Measurements from ENCODE around the gene ARHGEF17. TPM values are rescaled to one million over a fixed set of nuclear protein-coding genes. Genes with fewer than 3 reads are reported as not detected.

ARHGEF17 gene
- total and polyA plus RNA-seq, 2 of the 13 experiments (the other 11 are each of a cell fraction or from before 2014, with no cell fraction given) = 10.7 to 28.8 TPM

DNA sequence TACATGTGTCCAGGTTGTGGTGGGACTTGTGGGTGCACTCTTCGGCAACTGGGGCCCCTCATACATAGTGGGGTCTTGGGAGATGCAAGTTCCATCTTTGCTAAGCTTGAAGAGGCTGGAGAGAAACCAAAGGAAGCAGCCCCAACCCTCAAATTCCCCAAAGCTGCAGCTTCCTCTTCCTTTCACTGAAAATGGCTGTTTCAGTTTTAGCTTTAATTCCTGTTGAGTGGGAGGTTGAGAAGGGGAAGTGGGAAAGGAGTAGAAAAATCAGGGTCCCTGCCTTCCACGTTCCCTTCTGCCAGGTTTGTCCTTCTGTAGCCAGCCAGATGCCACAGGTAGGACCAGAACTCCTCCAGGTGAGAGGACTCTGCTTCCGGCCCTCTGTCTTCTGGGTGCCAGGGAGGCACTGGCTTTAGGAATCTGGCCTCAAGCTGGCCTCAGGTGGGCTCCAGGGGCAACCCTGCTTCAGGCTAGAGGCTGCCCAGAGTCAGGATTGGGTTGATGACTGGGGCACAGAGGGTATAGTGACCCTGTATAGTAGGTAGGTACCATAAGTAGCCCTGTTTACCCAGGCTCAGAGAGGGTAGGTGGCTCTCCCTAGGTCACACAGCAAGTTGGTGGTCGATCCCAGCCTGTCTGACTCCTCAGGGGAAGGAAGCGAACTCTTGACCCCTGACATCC, 19.7 kb upstream of the ARHGEF17 start (continued):
- TF ChIP-seq, protein P1, sequence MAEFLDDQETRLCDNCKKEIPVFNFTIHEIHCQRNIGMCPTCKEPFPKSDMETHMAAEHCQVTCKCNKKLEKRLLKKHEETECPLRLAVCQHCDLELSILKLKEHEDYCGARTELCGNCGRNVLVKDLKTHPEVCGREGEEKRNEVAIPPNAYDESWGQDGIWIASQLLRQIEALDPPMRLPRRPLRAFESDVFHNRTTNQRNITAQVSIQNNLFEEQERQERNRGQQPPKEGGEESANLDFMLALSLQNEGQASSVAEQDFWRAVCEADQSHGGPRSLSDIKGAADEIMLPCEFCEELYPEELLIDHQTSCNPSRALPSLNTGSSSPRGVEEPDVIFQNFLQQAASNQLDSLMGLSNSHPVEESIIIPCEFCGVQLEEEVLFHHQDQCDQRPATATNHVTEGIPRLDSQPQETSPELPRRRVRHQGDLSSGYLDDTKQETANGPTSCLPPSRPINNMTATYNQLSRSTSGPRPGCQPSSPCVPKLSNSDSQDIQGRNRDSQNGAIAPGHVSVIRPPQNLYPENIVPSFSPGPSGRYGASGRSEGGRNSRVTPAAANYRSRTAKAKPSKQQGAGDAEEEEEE (CRISPR knock-in tag; IDR thresholded peaks at IDR 0.05; ENCODE audit: borderline replicate concordance) = no peak
- TF ChIP-seq ZNF331 (CRISPR knock-in tag; IDR thresholded peaks at IDR 0.05) (no peak), ZNF556 (CRISPR knock-in tag; IDR thresholded peaks at IDR 0.05; ENCODE audit: borderline replicate concordance) (no peak)

DNA sequence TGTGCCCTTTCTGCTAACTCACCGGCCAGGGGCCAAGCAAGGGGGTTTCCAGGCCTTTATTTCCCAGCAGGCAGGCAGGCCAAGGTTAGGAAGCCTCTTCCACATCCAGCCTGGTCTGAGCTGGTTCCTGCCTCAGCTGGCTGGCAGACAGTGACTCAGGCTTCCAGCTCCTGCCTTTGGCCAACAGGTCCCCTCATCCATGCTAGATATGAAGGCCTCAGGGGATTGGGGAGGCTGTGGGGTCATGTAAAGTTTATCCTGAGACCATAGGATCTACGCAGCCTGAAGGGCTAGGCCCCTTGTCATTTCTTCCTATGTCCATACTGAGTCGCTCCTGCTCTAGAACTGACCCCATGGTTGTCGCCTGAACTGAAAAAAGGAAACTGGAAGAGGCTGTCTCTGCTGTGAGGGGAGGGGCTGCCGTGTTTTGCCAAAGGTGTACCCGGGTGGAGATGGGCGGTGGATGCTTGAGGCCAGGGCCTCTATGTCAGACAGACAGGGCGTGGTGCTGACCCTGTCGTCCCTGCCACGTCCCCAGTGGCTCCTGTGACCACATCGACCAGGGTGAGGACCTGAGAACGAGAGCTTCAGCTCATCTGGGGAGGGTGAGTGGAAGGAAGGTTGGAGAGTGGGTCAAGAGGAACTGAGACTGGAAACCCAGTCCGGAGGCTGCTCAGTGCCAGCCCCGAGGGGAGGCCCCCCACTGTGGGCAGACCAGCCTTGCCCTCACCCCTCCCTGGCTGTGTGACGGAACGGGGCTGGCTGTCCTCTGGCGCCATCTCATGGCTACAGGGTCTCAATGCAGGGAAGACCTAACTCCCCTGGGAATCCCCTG, 19.0 kb upstream of the ARHGEF17 start:
- no peaks in the 10 kb centered on the region for H3K9me3 ChIP-seq (ENCODE audit: low read length)
- DNase-seq (ENCODE audit: low spot score) = peak; percentile 64
- no peaks in the 10 kb centered on the region for H4K20me1 ChIP-seq (ENCODE audit: insufficient read depth, low read length)
- no peaks in the 10 kb centered on the region for H3K79me2 ChIP-seq (ENCODE audit: insufficient read depth, low read length)
- FAIRE-seq = no peak
- ChIA-PET POLR2A (interaction anchor here (1.5 kb wide), 1 partner anchor 18 kb away, joined by 7 read pairs; no protein-coding TSS in a partner anchor), CTCF (ENCODE audit: low intra/inter-chr PET ratio, low total read pairs) (interaction anchor here (2.1 to 3.0 kb wide), 2 partner anchors 47 to 104 kb away, joined by 19 to 28 read pairs; no protein-coding TSS in a partner anchor)
- H2AFZ ChIP-seq (ENCODE audit: low read length) = peak overlapping the region; percentile 75
- no peaks in the 10 kb centered on the region for H3K36me3 ChIP-seq (replicated peaks in 1 of 2; ENCODE audit: control insufficient read depth in 1 of 2, insufficient read depth in 2 of 2, low read length in 2 of 2)
- 3% methylated on average over 12 of the region's 17 CpGs for WGBS (ENCODE audit: low lambda C conversion rate)
- in situ Hi-C loops (cut with HindIII; ENCODE audit: extremely low pct_ligation_motif_present, low pct_unique_long_range_greater_than_20kb) (loop anchor here (5.0 kb wide), 2 partner anchors 47 to 102 kb away; no protein-coding TSS in a partner anchor), intact Hi-C loops (cut with micrococcal nuclease; ENCODE audit: unreplicated experiment) (loop anchor here (1.0 kb wide), 2 partner anchors 47 to 104 kb away; no protein-coding TSS in a partner anchor)
- peak overlapping the region; percentile 96 for H3K4me2 ChIP-seq (ENCODE audit: low read depth, low read length)
- peak; percentile 84 for ATAC-seq
- peaks cover 6 to 43% of the 10 kb centered on the region in 2 experiments; a peak in 4 of 5 replicates for H3K27me3 ChIP-seq (ENCODE audit: control insufficient read depth in 1 of 2, insufficient read depth in 2 of 2, low read length in 2 of 2)
- peak overlapping the region; percentile 55 to 82 (median 64) for H3K4me3 ChIP-seq (replicated peaks in 1 of 3; ENCODE audit: insufficient read depth in 1 of 3, low read depth in 2 of 3, low read length in 3 of 3)
- no TSS peak for BruUV-seq (replicated peaks)
- H3K27ac ChIP-seq (ENCODE audit: extremely low read length, insufficient read depth, low read length) = no peak overlapping the region
- peaks cover 32% of the 10 kb centered on the region for H3K4me1 ChIP-seq (ENCODE audit: insufficient read depth, low read length)
- H3K9ac ChIP-seq (ENCODE audit: insufficient read depth, low read depth, low read length) = peak overlapping the region; percentile 69
- TF ChIP-seq, protein P2, sequence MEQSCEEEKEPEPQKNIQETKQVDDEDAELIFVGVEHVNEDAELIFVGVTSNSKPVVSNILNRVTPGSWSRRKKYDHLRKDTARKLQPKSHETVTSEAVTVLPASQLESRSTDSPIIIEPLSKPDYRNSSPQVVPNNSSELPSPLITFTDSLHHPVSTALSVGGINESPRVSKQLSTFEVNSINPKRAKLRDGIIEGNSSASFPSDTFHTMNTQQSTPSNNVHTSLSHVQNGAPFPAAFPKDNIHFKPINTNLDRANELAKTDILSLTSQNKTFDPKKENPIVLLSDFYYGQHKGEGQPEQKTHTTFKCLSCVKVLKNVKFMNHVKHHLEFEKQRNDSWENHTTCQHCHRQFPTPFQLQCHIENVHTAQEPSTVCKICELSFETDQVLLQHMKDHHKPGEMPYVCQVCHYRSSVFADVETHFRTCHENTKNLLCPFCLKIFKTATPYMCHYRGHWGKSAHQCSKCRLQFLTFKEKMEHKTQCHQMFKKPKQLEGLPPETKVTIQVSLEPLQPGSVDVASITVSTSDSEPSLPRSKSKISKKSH (CRISPR knock-in tag; IDR thresholded peaks at IDR 0.05; ENCODE audit: borderline replicate concordance) = peak; percentile 49; the same call in 1 of the 2 replicates
- TF ChIP-seq POLR2AphosphoS2 (IDR thresholded peaks at IDR 0.05; ENCODE audit: low read depth, low read length) (no peak), ZNF709 (CRISPR knock-in tag; IDR thresholded peaks at IDR 0.05) (0 out of 2 replicates have a peak, but pooled peaks have one; percentile 51), KDM4B (CRISPR knock-in tag; IDR thresholded peaks at IDR 0.05) (0 out of 2 replicates have a peak, but pooled peaks have one; percentile 11), ARNT2 (CRISPR knock-in tag; IDR thresholded peaks at IDR 0.05; ENCODE audit: low read depth) (no peak), BRD4 (CRISPR knock-in tag; IDR thresholded peaks at IDR 0.05) (no peak), TCF7 (IDR thresholded peaks at IDR 0.05; ENCODE audit: low read depth) (no peak), ZNF678 (CRISPR knock-in tag; IDR thresholded peaks at IDR 0.05) (no peak), HDAC6 (IDR thresholded peaks at IDR 0.05; ENCODE audit: low read depth, low read length) (no peak)
- TF ChIP-seq, protein P3, sequence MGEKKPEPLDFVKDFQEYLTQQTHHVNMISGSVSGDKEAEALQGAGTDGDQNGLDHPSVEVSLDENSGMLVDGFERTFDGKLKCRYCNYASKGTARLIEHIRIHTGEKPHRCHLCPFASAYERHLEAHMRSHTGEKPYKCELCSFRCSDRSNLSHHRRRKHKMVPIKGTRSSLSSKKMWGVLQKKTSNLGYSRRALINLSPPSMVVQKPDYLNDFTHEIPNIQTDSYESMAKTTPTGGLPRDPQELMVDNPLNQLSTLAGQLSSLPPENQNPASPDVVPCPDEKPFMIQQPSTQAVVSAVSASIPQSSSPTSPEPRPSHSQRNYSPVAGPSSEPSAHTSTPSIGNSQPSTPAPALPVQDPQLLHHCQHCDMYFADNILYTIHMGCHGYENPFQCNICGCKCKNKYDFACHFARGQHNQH (CRISPR knock-in tag; IDR thresholded peaks at IDR 0.05) = no peak
- TF ChIP-seq, protein P4, sequence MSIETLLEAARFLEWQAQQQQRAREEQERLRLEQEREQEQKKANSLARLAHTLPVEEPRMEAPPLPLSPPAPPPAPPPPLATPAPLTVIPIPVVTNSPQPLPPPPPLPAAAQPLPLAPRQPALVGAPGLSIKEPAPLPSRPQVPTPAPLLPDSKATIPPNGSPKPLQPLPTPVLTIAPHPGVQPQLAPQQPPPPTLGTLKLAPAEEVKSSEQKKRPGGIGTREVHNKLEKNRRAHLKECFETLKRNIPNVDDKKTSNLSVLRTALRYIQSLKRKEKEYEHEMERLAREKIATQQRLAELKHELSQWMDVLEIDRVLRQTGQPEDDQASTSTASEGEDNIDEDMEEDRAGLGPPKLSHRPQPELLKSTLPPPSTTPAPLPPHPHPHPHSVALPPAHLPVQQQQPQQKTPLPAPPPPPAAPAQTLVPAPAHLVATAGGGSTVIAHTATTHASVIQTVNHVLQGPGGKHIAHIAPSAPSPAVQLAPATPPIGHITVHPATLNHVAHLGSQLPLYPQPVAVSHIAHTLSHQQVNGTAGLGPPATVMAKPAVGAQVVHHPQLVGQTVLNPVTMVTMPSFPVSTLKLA (IDR thresholded peaks at IDR 0.05) = no peak

Data from HepG2 (cell line).